Measurements from ENCODE around the gene MYLK4.

- TF ChIP-seq POLR2A (IDR thresholded peaks at IDR 0.05; ENCODE audit: low read depth, low read length) (no peak), POLR2AphosphoS5 (IDR thresholded peaks at IDR 0.05; ENCODE audit: low read depth, low read length) (no peak), TAF1 (IDR thresholded peaks at IDR 0.05; ENCODE audit: borderline replicate concordance, low read depth, low read length) (no peak)
These were observed 63.3 kb downstream of the MYLK4 start for GRCh38 chr6:2687456-2687855.

Data from GM12892 (cell line).